Measurements from ENCODE around the gene SCYL2.
"Not testable (repeated sequence)": the region's sequence is repeated elsewhere in the genome, so short reads cannot be mapped to it uniquely, and the experiment has no call there.

The SCYL2 gene

DNA sequence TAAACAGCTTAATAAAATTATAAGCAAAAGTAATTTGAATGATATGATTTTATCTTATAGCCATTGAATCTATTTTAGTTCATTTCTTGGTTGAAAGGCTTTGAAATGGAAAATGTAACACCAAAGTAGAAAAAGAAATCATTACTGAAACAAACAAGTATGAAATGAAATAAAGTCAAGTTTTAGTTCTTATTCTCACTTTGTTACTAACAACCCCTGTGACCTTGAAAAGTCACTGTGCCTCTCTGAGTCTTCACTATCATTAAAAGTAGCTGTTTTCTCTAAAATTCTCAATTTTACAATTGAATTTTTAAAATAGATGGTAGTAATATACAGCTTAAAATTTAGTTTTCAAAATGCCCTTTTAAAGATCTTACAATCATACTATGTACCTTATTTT is 57.5 kb downstream of the SCYL2 start:
- DNase-seq (ENCODE audit: low spot score): no peak

DNA sequence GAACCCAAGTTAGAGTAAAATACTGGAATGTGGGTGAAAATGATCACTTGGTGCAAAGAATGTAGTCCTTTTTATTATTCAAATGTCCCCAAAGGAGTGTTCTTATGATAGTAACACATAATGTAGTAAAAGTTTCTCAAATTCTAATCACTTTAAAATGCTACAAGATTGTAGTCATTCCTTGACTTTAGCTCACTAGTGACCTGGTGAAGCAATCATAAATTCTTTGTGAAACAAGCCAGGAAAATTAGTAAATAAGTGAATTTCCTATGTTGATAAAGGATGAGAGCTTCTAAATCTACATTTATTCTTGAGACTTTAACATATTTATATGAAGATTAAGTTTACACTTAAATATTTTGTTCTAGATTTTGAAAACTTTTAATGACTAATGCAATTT is 59.2 kb downstream of the SCYL2 start:
- DNase-seq (ENCODE audit: low spot score): no peak

DNA sequence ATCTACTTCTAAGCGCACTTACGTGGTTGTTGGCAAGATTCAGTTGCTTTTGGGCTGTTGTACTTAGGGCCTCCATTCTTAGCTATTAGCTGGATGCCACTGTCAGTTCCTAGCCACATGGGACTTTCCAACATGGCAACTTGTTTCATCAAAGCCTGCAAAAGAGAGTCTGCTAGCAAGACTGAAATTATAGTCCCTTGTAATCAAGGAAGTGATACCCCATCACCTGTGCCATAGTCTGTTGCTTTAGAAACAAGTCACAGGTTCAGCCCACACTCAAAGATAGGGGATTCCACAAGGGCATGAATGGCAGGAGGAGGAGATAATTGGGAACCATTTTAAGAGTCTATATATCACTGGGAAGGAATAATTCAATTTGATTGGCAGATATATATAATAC is 62.8 kb downstream of the SCYL2 start:
- DNase-seq (ENCODE audit: low spot score): no peak

DNA sequence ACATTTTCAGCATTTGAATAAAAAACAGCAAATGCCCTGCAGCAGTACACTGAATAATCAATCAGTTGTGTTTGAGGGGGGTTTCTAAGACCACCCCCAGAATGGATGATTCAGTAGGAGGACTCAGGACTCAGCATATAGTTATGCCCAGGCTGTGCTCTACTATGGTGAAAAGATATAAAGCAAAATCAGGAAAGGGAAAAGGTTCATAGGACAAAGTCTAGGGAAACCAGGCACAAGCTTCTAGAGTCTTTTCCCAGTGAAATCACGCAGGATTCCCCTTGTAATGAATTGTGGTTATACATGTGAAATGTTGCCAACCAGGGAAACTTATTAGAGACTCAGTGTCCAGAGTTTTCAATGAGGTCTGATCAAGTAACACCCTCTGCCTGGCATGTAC is 64.9 kb downstream of the SCYL2 start:
- no peak for DNase-seq (ENCODE audit: low spot score)

DNA sequence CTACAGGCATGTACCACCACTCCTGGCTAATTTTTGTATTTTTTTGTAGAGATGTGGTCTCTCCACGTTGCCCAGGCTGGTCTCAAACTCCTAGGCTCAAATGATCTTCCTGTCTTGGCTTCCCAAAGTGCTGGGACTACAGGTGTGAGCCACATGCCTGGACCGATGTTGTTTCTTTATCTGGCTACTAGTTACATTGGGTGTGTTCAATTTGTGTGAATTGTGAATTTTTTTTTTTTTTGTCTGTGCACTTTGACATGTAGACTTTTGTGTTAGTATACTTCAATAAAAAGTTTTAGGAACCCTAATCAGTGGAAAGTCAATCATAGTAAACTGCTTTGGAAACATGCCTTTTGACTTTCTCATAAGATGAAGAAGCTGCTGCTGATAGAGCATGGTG is 65.9 kb downstream of the SCYL2 start:
- DNase-seq (ENCODE audit: low spot score): no peak

DNA sequence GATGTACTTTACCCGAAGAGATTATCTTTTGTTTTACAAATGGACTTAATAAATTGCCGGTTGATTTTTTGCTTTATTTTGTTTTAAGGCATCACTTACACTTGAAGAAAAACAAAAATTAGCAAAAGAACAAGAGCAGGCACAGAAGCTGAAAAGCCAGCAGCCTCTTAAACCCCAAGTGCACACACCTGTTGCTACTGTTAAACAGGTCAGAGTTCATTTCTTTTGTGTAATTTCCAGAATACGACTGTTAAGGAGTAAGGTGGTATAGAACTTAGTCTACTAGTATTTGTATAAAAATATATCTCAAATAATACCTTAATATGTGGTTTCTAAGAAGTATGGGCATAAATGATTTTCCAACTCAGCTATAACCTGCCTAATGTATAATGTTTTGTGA is 70.3 kb downstream of the SCYL2 start:
- no peak for DNase-seq (ENCODE audit: low spot score)

DNA sequence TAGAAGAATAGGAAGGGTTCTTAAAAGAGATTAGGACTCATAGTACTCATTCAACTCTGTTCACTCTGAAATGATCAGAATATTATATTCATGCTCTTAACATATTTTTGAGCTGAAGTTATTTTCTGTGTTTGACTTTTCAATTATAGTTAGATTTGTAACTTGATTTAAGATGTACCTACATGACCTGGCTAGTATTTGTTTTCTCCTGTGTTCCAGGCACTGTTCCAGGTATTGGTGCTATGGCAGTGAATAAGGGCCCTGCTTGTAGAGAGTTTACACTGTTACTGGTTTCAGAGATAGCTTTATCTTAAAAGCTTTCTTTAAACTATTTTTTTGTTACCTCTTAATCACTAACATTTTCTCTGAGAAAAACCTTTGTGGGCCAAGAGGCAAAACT is 70.8 kb downstream of the SCYL2 start:
- no peak for DNase-seq (ENCODE audit: low spot score)

DNA sequence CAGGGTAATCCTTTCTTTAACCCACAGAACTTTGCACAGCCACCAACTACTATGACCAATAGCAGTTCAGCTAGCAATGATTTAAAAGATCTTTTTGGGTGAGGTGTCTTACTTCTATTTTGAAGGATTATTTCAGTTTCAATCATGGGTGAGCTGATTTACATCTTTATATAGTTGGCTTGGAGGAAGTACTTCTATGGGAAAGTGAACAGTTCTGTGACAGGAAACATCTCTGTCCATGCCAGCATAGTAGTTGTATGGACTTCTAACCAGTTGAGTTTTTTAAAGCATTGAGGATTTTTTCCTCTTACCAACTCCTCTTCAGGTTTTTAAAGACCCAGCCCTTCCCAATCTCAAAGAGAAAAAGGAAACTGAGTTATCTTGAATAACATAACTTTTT is 72.1 kb downstream of the SCYL2 start:
- DNase-seq (ENCODE audit: low spot score): no peak

DNA sequence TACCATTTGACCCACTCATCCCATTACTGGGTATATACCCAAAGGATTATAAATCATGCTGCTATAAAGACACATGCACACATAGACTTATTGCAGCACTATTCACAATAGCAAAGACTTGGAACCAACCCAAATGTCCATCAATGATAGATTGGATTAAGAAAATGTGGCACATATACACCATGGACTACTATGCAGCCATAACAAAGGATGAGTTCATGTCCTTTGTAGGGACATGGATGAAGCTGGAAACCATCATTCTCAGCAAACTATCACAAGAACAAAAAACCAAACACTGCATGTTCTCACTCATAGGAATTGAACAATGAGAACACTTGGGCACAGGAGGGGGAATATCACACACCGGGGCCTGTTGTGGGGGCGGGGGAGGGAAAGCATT is 75.9 kb downstream of the SCYL2 start:
- DNase-seq (ENCODE audit: low spot score): not testable (repeated sequence)

DNA sequence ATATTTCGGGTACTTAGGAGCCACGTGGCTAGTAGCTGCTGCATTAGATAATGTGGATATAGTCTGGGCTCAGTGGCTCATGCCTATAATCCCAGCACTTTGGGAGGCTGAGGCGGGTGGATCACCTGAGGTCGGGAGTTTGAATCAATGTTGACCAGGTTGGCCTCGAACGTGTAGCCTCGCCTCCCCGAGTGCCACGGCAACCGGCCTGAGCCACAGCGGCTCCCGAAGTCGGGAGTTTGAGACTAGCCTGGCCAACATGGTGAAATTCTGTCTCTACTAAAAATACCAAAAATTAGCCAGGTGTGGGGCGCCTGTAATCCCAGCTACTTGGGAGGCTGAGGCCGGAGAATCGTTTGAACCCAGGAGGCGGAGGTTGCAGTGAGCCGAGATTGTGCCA is 77.4 kb downstream of the SCYL2 start:
- DNase-seq (ENCODE audit: low spot score): not testable (repeated sequence)

DNA sequence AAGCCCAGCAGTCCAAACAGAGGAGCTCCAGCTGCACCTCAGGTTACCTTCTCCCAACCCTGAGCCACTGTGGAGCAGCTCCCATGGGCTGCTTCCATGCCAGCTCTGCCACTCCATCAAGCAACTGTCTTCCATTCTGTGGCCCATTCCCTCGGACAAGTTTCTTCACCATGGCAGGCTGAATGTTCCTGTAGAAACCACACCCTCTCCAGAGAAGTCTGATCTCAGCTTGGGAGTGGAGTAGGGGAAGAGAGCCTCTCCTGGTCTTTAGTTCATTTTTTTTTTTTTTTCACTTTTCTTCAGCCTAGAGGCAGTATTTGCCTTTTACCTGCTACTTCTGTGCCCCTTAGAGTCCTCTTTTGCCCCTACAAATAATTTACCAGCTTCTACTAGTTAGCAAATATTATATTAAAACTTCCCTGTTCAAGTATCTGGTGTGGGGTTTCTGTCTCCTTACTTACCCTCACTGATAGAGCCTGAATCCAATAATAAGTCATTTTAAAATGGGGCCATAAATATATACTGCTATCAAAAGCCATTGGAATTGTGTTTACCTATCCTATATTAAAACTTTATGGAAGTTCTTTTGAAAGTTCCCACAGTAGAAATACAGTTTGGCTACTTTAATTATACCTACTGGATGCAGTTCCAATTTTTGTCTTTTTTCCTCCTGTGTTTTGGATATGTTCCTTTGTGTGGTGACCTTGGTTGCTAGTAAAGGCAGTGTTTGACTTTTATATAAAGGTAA is 78.2 kb downstream of the SCYL2 start:
- DNase-seq (ENCODE audit: low spot score): no peak

DNA sequence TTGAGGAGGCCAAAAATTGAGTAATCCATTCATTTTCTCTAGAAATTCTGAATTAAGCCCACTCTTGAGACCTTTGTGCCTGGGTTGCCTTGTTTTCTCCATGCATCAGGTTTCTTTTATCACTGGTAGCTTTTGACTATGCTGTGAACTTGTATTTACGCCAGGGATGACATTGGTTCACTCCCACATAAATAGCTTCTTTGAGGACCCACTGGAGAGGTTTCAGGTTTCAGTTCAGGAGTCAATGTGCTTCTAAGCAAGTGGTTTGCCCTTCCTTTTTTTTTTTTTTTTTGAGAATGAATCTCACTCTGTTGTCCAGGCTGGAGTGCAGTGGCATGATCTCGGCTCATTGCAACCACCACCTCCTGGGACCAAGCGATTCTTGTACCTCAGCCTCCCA is 79.7 kb downstream of the SCYL2 start:
- no peak for DNase-seq (ENCODE audit: low spot score)

DNA sequence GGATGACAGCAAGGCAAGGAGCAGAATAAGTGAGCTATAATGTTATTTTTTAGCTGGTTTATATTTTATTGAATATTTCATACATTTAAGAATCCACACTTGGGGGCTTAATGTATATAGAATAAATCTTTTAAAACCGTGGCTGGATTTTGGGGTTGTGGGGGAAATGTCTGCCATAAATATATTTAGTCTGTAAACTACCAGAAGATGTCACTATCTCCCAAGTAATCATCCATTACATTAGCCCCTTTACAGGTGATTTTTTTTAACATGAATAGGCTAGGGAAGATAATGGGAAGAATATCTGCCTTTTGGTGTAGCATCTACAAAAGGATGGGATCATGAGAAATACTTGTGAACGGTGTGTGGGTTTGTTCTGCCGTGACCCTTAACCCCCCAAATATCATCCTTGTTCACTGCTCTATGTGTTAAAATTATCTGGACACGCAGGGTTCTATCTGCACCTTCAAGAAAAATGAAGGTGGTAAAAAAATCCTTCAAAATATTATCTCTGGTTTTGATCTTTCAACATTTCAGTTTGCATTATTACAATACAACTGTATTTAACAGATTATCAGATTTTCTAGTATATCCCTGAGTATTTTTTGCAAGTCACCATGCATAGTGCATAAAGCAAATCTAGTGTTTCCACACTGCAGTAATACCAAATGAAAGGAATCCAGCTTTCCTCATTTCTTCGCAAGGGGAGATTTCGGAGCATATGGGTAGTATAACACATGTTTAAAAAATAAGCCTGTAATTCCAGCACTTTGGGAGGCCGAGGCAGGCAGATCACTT is 81.9 kb downstream of the SCYL2 start:
- DNase-seq (ENCODE audit: low spot score): no peak

DNA sequence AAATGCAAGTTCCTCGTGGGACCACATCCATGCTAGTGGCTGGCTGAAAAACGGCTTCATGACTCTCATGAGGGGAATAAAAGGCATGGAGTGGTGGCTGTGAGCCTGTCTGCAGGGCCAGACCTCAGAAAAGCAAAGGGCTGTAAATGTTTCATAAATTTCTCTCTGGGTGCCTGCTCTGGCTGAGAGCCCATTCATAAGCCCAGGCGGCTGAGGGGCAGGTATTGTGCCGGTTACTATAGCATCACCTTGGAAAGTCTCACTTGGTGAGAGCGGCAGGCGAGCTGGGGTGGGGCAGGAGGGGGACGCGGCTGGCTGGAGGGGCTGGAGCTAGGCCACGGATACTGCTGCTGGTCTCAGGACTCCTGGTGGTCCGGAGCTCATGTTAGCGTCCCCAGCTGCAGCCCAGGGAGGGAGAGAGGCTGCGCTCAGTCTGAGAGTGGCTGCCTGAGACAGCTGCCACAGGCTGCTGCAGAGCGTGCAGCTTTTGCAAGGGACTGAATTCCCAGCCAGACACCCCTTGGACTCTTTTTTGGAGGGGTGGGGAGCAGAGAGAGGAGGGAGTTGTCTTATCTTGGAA is 89.8 kb downstream of the SCYL2 start, which contains the start of gene SLC17A8:
Gene SLC17A8, plus strand, starts transcription at position 431 of the 580 bp plus-strand sequence. CDS start 318 bp downstream, outside the sequence.
- DNase-seq (ENCODE audit: low spot score): no peak

DNA sequence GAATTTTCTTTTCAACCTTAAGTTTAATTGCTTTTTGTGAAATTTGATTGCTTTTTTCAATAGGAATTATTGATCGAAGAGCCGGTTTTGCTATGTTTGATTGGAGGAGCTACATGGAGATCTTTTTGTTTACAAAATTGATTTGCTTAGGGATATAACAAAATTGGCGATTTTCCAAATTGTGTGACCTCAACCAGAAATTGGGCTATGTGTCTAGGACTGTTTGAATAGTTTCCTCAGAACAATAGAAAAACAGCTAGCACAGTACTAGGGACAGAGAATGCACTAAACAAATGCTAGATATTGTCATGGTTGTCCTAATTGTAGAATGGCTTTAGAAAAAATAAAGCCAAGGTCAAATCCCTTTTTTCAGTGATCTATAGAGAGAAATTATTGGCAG is 92.3 kb downstream of the SCYL2 start:
- no peak for DNase-seq (ENCODE audit: low spot score)

DNA sequence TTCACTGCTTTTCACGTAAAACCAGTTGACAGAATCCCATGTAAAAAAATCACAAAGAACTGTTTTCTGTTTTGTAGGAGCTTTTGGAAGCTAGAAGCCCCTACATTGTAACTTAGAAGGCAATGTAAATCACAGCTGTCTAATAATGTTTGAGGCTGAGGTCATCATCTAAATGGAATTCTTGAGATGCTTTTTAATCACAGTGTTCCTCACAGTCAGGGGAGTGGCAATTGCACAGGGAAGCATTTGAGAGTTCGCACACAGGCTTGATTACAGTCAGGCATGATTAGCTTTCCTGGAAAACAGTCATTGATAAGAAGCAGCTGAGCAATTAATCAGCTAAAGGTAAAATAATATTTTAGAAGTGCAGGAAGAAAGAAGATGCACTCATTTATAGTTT is 92.8 kb downstream of the SCYL2 start:
- DNase-seq (ENCODE audit: low spot score): no peak

DNA sequence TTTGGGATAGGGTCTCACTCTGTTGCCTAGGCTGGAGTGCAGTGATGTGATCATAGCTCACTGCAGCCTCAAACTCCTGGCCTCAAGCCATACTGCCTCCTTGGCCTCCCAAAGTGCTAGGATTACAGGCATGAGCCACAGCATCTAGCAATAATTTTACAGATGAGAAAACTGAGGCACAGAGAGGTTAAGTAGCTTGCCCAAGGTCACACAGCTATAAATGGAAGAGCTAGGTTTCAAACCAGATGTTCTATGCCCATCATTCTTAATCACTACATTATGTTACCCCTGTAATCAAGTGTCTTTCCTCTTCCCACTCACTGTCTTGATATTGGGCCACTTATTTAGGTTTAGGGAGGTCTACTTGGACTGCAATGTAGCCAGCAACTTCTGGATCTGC is 93.5 kb downstream of the SCYL2 start:
- no peak for DNase-seq (ENCODE audit: low spot score)

DNA sequence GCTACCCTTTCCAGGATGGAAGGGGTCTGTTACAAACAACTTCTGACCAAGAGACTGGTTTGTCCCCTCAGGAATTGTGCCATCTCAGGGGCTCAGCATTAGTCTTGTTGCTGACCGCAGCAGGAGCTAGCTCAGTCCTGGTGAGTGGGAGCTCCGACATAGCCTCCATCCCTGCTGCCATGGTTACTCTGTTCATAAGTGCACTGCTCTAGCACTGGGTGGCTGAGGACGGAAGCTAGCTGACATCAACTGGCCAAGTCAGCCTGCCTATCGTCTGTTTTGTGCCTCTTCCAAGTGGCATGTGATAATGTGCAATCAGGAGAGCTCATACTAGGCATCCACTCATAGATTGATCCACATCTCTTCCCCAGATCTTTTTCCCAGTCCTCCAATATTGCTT is 97.3 kb downstream of the SCYL2 start:
- DNase-seq (ENCODE audit: low spot score): no peak

DNA sequence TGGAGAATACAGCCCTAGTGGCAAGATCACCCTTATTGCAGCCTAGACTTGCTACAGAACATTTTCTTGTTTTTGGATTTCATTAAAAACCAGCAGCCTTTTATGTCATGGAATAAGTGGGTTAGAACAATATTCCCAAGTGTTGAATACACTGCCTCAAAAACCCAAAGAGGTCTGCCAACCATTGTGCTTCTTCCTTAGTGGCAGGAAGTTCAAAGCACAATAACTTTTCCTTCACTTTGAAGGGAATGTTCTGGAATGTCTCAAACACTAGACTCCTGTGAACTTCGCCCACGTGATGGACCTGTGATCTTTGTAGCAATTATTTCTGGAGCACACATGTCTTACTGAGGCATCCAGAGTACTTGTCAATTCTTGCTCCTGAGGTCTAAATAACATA is 98.4 kb downstream of the SCYL2 start:
- no peak for DNase-seq (ENCODE audit: low spot score)

DNA sequence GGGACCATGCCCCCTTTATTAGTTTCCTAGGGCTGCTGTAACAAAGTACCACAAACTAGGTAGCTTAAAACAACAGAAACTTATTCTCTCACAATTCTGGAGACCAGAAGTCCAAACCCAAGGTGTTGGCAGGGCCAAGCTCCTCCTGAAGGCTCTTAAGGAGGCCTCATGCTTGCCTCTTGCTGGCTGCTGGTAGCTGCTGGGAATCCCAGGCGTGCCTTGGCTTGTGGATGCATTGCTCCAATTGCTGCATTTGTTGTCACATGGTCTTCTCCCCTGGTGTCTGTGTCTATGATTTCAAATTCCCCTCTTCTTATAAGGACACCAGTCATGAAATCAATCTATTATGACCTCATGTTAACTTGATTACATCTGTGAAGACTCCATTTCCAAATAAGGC is 101.1 kb downstream of the SCYL2 start:
- DNase-seq (ENCODE audit: low spot score): no peak

DNA sequence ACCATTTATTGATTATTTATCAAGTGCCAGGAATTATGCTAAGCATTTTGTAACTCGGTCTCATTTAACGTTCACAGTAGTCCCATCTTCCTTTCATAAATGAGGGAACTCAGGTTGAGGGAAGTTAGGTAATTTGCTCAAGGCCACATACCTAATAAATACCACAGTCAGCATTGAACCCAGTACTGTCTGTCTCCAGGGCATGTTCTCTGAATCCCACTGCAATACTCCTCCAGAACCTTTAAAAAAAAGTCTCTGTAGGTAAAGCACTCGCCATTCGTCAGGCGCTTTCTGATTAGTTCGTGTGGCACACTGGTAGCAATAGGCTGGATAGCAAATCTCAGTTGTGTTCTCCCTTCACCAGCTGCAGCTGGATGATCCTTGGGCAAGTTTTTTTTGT is 104.2 kb downstream of the SCYL2 start:
- no peak for DNase-seq (ENCODE audit: low spot score)

DNA sequence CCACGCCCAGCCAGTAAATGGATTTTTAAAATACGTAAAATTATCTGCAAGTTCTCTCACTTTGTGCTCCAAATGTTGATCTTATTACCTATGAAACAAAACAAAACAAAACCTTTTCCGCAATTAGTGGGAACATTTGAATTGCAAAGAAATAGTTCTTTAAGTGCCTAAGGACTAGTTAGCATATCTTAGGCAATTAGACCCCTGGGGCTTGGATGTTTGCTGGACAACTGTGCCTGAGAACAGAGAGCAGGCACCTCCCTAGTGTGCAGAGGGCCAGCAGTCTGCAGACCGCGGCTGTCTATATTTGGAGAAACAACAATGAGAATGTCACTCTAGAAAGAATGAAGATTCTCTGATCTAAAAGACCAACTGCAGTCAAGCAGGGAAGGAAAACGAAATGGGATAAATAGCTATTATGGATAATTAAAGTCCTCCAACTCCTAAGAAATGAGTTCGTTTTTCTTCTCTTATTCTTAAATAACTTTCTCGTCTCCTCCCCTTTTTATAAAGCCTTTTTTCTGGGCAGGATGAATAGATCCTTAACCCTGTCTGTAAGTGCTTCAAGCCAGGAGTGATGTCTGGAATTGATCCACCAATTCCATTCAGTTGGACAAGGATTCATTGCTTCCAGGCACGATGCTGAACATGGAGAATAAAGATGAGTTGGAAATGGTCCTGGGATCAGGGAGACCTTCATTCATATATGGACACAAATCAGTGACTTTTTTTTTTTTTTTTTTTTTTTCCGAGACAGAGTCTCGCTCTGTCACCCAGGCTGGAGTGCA is 106.1 kb downstream of the SCYL2 start:
- DNase-seq (ENCODE audit: low spot score): no peak

Measured in germinal center (tissue), 1 donor.